Mononuclear cell (primary cell): Measurements from ENCODE around the gene RAB11FIP5. TPM values are rescaled to one million over a fixed set of nuclear protein-coding genes. Genes with fewer than 3 reads are reported as not detected.
"Not testable (repeated sequence)": the region's sequence is repeated elsewhere in the genome, so short reads cannot be mapped to it uniquely, and the experiment has no call there.

Source experiments
- H3K27me3 ChIP-seq: 2 replicates; pipeline ENCODE4 v1.6.0; 2011; ENCODE audit warnings: low read length, control low read depth; ENCODE audit not compliant: insufficient read depth
- H3K4me1 ChIP-seq: 2 replicates; pipeline ENCODE4 v1.5.1; 2011; ENCODE audit warnings: mild to moderate bottlenecking, low read length, control low read depth; ENCODE audit not compliant: insufficient read depth
- H3K4me3 ChIP-seq: 2 replicates; pipeline ENCODE4 v1.5.1; 2011; ENCODE audit warnings: mild to moderate bottlenecking, low read length, moderate library complexity
- H3K9me3 ChIP-seq: 2 replicates; pipeline ENCODE4 v1.5.1; 2011; ENCODE audit warnings: low read depth, mild to moderate bottlenecking, control low read depth, low read length
- total RNA-seq: library from RNA; depleted of rRNA; stranded (reverse); fragments of >200 nt; gene quantifications from one replicate; pipeline ENCODE4 v1.2.3, GENCODE V29; 2012

The RAB11FIP5 gene
- total RNA-seq, 1 donor = 14.5 TPM

DNA sequence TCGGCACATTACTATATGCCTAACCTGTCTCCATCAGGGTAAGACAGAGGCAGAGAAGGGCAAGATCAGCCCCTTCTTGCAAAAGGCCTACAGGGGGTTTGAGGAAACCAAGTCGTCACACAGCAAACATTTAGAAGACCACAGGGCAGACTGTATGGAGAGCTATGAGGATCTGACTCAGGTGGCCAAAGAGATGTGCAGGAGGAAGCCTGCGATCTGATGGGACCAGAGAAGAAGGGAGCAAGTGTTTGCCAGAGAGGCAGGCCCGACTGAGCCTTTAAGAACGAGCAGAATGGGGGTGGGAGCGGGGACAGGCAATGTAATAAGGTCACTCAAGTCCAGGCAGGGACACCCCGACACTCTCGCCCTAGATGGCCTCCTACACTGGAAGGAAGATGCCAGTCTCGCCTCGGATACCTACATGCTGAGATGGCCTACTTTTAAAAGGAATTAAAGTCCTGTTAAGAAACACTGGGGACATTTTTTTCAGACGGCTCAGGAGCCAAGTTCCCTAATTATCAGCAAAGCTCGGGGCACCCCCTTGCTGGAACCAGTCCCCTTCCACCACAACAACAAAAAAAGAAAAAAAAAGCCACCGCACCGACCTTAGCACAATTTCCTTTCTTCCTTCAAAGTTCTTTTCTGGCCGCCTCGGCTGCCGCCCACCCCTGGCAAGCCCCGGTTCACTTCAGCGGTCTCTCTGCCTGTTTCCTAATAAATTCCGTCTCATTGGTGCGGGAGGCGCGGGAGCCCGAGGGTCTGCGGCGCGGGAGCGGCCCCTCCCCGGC is 42.7 kb downstream of the RAB11FIP5 start:
- H3K27me3 ChIP-seq = no peaks in the 10 kb centered on the region
- H3K9me3 ChIP-seq = no peaks in the 10 kb centered on the region
- H3K4me1 ChIP-seq = peaks cover 36% of the 10 kb centered on the region
- H3K4me3 ChIP-seq = peak overlapping the region; percentile 91

DNA sequence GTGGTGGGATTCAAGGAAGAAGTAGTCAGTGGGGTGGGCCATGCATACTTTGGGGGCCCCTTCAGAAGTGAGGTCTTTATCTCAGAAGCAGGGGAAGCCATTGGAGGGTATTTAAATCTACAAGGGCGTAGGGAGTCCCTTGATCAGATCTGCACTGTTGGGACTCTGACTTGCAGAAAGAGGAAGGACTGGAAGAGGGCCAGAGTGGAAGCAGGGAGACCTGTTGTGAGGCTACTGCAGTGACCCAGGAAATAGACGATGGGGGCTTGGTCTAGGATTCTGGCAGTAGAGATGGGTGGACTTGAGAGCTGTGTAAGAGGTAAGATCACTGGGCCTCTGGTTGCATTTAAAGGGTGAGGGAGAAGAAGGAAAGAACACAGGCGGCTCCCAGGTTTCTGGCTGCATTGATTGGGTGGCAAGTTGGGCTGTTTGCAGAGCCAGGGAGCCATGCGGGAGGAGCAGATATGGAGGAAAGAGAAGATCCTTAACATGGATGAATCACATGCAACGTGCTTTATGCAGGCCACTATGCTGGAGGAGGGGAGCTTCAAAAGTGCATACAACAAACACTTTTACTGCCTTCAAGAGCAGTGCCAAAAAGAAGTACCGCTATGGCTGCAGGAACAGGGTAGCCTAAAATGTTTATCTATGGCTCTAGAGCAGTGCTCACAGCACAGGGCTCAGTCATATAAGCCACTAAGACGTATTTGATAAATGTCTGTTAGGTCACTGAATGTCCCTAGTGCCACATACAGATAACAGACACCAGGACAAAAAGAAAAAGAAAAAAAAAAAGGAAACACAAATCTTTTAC is 43.5 kb downstream of the RAB11FIP5 start:
- H3K9me3 ChIP-seq = no peaks in the 10 kb centered on the region
- H3K27me3 ChIP-seq = no peaks in the 10 kb centered on the region
- peak overlapping the region; percentile 91 for H3K4me3 ChIP-seq
- H3K4me1 ChIP-seq = peaks cover 36% of the 10 kb centered on the region

DNA sequence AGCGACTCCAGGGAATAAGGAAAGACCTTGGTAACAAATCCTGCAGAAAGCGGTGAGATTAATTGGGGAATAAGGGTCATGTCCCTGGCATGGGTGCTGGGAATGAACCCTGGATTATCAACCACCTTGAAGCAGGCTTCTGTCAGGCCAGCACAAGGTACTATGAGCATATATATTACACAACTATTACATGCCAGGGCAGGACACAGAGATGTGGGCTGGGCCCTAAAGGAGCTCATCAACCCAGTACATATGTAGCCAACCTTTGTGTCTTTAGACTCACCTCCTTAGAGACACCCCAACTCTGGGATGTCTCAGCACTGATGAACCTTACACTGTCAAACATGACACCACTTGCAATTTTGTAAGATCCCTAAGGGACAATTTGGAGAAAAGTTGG is 44.6 kb downstream of the RAB11FIP5 start:
- Histone ChIP-seq H3K4me3 (no peak overlapping the region), H3K27me3 (no peaks in the 10 kb centered on the region), H3K4me1 (peaks cover 36% of the 10 kb centered on the region), H3K9me3 (no peaks in the 10 kb centered on the region)

DNA sequence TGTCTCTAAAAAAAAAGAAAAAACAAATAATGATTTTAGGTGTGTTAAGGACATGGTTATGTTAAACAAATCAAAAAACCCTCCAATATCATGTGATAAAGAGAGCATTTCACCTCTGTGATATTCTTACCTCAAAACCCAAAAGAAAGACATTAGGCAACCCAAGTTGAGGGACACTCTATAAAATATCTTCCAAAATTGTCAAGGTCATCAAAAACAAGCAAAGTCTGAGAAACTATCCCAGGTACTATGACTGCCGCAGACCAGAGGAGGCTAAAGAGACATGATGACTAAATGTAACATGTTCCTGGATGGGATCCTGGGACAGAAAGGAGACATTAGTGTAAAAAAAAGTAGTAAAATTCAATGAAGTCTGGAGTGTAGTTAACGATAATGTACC is 45.7 kb downstream of the RAB11FIP5 start:
- Histone ChIP-seq H3K9me3 (no peaks in the 10 kb centered on the region), H3K4me1 (peaks cover 32% of the 10 kb centered on the region), H3K27me3 (no peaks in the 10 kb centered on the region), H3K4me3 (no peak overlapping the region)

DNA sequence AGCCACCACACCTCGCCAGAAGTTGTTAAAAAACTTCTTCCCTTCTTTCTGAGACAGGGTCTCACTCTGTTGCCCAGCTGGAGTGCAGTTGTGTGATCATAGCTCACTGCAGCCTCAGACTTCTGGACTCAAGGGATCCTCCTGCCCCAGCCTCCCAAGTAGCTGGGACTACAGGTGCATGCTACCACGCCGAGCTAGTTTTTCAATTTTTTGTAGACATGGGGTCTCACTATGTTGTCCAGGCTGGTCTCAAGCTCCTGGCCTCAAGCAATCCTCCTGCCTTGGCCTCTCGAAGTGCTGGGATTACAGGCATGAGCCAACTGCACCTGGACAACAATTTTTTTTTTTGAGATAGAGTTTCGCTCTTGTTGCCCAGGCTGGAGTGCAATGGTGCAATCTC is 47.7 kb downstream of the RAB11FIP5 start:
- H3K9me3 ChIP-seq, H3K4me3 ChIP-seq, H3K27me3 ChIP-seq: not testable (repeated sequence)
- H3K4me1 ChIP-seq = peaks cover 24% of the 10 kb centered on the region

DNA sequence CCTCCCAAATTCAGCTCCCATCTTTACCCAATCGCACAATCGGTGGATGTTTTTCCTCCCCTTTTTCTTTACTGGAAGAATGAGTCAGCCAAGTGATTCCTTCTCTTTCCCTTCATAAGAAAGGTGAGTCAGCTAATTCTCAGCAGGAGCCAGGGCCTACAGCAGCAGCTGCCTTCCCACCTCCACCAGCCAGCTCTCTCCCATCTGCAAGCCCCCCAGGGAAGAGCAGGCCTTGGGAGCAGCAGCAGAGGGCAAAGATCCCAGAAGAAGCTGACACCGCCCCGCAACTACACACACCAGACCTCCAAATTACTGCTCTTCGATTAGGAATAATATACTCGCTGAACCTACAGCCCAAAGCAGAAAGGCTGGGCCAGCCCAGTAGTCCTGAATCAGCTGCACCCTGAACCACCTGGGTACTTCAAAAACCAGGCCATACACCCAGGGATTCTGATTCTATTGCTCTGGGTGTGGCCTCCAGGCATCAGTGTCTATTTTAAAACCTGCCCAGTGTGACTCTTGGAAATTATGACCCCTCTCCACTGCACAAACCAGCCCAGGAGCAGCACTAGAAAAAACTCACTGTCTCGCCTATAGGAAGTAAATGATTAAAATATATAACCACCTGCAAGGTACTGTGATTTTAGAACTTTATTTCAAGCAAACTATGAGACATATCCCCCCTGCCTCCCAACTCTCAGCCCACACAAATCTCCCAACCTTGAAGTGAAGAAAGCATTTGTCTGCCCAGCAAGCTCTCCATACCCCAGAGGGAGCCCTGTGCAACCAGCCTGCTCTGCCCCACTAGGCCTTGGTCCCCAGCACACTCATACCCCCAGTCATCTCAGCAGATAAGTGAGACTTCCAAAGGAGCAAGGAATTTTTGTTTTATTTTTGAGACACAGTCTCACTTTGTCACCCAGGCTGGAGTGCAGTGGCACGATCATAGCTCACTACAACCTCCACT is 48.6 kb downstream of the RAB11FIP5 start:
- H3K9me3 ChIP-seq = no peaks in the 10 kb centered on the region
- H3K27me3 ChIP-seq = no peaks in the 10 kb centered on the region
- peaks cover 15% of the 10 kb centered on the region for H3K4me1 ChIP-seq
- no peak overlapping the region for H3K4me3 ChIP-seq

DNA sequence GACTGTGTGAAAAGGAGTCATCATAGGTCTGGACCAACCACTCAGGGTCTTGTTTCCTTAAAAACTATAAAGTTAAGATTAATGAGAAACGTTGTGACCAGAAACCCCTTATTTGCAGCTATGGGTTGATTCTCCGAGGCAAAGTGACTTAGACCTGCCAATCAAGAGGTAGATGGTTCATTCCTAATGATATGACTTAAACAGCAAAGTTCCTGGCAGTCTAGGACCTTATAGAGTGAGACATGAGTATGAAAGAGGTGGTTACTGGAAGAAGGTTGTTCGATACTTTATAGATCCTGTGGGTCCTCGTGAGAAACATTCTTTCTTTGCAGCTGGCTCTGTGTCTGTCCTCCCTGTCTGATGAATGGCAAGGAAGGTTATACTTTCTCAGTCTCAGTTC is 49.3 kb downstream of the RAB11FIP5 start:
- Histone ChIP-seq H3K4me1 (peaks cover 8% of the 10 kb centered on the region), H3K27me3 (no peaks in the 10 kb centered on the region), H3K4me3 (no peak overlapping the region), H3K9me3 (no peaks in the 10 kb centered on the region)

DNA sequence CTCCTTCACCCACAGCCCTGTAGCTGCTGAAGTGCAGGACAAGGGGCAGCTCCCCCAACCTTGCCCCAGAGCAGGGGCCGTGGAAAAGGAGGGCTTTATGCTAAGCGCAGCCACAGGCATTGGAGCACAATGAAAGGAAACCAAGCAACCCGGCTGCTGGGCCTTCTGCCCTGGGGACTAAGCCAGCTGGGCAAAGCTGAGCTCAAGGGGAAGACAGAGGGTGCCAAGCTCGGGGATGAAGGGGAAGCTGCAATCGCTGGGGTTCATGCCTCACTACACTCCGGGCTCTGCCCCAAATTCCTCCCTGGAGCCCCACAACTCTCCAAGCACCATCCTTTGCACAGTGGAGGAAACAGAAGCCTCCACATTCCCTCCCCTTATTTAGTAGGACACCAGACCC is 53.6 kb downstream of the RAB11FIP5 start:
- peaks cover 8% of the 10 kb centered on the region for H3K9me3 ChIP-seq
- no peaks in the 10 kb centered on the region for H3K27me3 ChIP-seq
- no peaks in the 10 kb centered on the region for H3K4me1 ChIP-seq
- no peak overlapping the region for H3K4me3 ChIP-seq

DNA sequence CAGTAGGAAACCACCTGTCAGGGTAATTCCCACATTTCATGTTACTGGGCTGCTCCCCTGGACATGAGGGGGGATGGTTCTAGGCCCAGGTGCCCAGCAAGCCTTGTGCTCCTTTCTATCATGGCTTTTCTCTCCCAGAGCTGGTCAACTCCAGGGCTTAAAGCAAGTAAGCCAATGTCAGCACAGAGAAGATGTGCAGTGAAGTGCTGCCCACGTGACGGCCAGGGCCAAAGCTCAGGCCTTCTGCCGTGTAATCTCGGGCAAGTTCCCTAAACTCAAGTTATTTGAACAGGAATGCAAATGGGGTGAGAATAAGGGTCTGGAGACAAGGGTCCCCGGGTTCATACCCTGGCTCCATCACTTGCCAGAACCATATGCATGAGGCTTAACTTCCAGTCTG is 57.8 kb downstream of the RAB11FIP5 start:
- H3K9me3 ChIP-seq = peaks cover 8% of the 10 kb centered on the region
- H3K4me3 ChIP-seq = no peak overlapping the region
- no peaks in the 10 kb centered on the region for H3K27me3 ChIP-seq
- no peaks in the 10 kb centered on the region for H3K4me1 ChIP-seq

DNA sequence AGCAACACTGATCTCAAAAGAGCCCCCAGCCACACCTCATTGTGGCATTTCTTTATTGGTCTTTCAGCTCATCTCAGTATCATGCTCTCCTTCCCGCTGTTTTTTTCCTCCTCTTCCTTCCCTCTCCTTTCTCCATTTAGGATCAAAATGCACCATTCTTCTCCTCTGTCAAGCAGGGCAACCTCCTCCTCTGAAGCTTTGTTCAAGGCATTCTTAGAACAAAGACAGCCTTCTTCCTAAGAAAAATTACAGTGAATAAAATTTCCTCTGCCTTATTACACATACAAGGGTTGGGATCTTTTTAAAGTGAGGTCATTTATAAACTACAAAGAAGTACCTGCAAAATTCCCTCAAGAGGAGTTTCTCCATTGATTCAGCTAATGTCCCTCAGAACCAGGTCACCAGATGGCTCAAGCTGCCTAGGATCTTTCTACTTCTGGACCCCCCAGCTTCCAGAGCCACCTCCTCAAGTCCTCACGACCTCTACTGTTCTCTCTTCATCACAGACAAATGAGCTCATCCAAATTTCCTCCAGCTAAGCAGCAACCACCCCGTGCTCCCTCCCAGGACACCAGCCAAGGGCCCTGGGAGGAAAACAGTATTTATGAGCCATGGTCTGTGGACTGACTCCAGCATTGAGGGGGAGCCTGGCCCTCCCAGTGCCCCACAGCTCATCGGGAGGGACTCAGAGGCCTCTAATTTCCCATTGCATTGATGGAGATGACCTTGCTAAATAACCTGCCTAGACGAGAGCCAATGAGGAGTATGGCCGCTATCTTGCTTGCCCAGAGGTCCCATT is 59.2 kb downstream of the RAB11FIP5 start:
- Histone ChIP-seq H3K9me3 (peaks cover 8% of the 10 kb centered on the region), H3K27me3 (no peaks in the 10 kb centered on the region), H3K4me1 (no peaks in the 10 kb centered on the region), H3K4me3 (no peak overlapping the region)

DNA sequence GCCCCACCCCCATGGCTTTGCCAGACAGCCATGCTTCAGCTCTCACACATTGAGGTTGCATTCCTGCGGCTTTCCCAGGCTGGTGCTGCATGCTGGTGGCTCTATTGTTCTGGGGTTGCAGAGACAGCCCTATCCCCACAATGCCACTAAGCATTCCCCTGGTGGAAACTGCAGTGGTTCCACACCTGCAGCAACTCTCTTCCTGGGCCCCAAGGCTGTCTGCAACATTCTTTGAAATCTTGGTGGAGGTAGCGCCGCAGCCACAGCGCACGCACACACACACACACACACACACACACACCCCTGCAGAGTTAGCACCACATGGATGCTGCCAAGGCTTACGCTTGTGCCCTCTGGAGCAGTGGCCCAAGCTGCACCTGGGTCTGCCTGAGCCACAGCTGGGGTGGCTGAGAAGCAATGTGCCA is 62.6 kb downstream of the RAB11FIP5 start:
- no peaks in the 10 kb centered on the region for H3K27me3 ChIP-seq
- H3K9me3 ChIP-seq = no peaks in the 10 kb centered on the region
- no peaks in the 10 kb centered on the region for H3K4me1 ChIP-seq
- no peak overlapping the region for H3K4me3 ChIP-seq

DNA sequence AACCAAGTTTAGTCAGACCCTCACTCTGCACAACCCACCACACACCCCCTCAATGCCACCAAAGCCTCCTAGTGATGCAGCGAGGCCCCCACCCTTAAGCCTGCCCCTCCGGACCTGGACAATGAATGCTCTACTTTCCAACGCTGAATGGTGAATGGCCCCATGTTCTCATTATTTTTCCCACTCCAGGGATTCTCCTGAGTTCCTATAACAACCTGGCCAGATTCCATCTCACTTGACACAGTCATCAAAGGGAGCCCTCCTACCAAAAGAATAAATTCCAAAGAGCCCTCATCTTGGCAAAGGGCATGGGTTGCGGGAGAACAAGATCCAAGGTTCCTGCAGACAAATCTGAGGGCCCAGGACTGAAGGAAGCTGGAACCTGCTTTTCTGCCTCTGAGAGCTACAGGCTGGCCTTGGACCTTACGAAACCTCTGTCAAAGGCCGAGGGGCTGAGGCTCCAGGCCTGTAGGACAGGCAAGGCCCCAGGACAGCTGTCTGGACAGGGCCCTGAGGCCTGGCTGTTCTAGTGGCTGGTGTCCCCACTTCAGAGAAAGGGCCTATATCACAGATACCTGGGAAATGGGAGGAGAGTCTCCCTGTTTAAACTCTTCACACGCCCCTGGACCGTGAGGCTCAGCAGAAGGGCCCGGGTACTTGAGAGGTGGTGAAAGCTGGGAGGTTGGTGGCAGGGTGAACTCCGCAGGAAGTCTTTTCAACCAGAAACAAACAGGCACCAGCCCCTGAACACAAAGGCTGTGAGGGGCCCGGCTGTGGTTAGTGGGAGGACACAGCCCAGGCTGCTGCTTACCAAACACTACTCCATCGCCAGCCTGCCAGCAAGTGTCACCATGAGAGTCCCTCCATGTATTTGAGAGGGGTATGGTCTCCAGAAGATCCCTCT is 68.6 kb downstream of the RAB11FIP5 start:
- no peaks in the 10 kb centered on the region for H3K9me3 ChIP-seq
- H3K4me3 ChIP-seq = no peak overlapping the region
- H3K4me1 ChIP-seq = no peaks in the 10 kb centered on the region
- H3K27me3 ChIP-seq = no peaks in the 10 kb centered on the region

DNA sequence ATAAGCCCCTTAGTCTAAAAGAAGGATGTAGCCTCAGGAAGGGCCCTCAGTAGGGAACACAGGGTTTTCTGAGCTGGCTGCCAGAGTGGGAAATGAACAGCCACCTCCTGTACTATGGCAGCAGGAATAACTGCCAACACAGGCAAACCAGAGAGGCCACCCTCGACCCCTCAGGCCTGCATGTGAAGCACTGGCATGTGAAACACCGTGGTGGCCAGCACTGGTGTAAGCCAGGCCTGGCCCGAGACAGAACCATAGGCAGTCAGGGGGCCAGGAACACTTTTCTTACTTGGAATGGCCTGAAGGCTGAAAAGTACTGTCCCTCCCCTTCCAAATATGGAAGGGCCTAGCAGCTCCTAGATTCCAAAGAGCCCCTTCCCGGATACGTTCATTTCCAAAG is 69.5 kb downstream of the RAB11FIP5 start:
- Histone ChIP-seq H3K4me3 (no peak overlapping the region), H3K9me3 (no peaks in the 10 kb centered on the region), H3K27me3 (no peaks in the 10 kb centered on the region), H3K4me1 (no peaks in the 10 kb centered on the region)
